ENCODE data around the gene ALDH1L1. TPM values are rescaled to one million over a fixed set of nuclear protein-coding genes. Genes with fewer than 3 reads are reported as not detected.

Gene ALDH1L1
- total RNA-seq, 1 experiment from 2014 or later: 1.2 TPM

GRCh38 chr3:126151562-126152302 lies 28.7 kb downstream of the ALDH1L1 start:
- POLR2A ChIA-PET: no interaction called here
- H3K4me3 Mint-ChIP-seq: no peak overlapping the region
- H3K9me3 Mint-ChIP-seq: peaks cover 2% of the 10 kb centered on the region; the same call in 1 of the 2 replicates
- no peak for DNase-seq (ENCODE audit: low spot score)
- ATAC-seq: no peak
- TF ChIP-seq HMGA2 (CRISPR knock-in tag; IDR thresholded peaks at IDR 0.05): no peak
- TF ChIP-seq HMGXB4 (CRISPR knock-in tag; IDR thresholded peaks at IDR 0.05): no peak
- TF ChIP-seq, protein P1, sequence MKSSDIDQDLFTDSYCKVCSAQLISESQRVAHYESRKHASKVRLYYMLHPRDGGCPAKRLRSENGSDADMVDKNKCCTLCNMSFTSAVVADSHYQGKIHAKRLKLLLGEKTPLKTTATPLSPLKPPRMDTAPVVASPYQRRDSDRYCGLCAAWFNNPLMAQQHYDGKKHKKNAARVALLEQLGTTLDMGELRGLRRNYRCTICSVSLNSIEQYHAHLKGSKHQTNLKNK (CRISPR knock-in tag; IDR thresholded peaks at IDR 0.05): no peak
- no peak for TF ChIP-seq NR3C1 (CRISPR knock-in tag; conservative IDR thresholded peaks at IDR 0.05; ENCODE audit: low read depth)
- H3K27ac Mint-ChIP-seq: no peak overlapping the region
- peaks cover 2% of the 10 kb centered on the region; the same call in 1 of the 2 replicates for H3K36me3 Mint-ChIP-seq
- H3K4me1 Mint-ChIP-seq: no peaks in the 10 kb centered on the region
- CTCF ChIA-PET: interaction anchor here (1.2 to 1.7 kb wide), 3 partner anchors 17 to 541 kb away, joined by 3 to 10 read pairs (median 5); no protein-coding TSS in a partner anchor
- H3K27me3 Mint-ChIP-seq (ENCODE audit: low read depth): no peaks in the 10 kb centered on the region; the same call in 1 of the 2 replicates

DNA sequence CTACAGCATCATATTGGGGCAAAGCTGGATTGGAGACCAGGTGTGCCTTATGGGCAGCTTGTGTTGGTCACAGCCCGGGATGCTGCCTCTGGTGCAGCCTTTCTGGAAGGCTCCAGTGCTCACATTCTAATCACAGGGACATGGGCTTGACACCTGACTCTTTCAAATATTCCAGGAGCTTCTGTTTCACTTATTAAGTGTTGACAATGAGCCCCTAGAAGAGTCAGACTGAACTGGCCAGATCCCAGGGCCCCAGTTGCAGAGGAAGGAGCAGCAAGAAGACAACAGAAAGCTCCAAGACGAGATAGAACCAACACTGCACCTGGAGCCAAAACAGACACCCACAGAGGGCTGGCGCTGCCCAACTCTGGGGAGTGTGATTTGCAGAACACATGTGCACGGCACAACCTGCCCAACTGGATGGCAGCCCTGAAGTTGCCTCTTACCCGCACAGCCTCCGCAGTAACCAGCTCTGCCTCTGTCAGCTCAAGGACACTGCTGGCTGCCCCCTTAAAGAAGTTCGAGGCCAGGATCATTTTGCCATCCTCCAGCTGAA lies 30.3 kb downstream of the ALDH1L1 start:
- H3K27ac Mint-ChIP-seq: no peak overlapping the region
- ChIA-PET POLR2A (no interaction called here), CTCF (interaction anchor here (0.6 to 1.7 kb wide), 3 partner anchors 16 to 129 kb away, joined by 3 to 10 read pairs (median 6); no protein-coding TSS in a partner anchor)
- H3K4me1 Mint-ChIP-seq: no peaks in the 10 kb centered on the region
- ATAC-seq: no peak
- no peaks in the 10 kb centered on the region for H3K9me3 Mint-ChIP-seq
- H3K4me3 Mint-ChIP-seq: no peak overlapping the region
- no peak for DNase-seq (ENCODE audit: low spot score)
- TF ChIP-seq USF2 (CRISPR knock-in tag; IDR thresholded peaks at IDR 0.05) (no peak), CREB1 (CRISPR knock-in tag; IDR thresholded peaks at IDR 0.05) (no peak), NFATC4 (CRISPR knock-in tag; IDR thresholded peaks at IDR 0.05) (no peak), ZNF396 (CRISPR knock-in tag; IDR thresholded peaks at IDR 0.05; ENCODE audit: borderline replicate concordance) (no peak), NFE2L1 (CRISPR knock-in tag; IDR thresholded peaks at IDR 0.05) (no peak), IRF2 (CRISPR knock-in tag; IDR thresholded peaks at IDR 0.05; ENCODE audit: borderline replicate concordance, low read depth) (no peak), ZBTB21 (CRISPR knock-in tag; IDR thresholded peaks at IDR 0.05; ENCODE audit: borderline replicate concordance) (no peak), MXD4 (CRISPR knock-in tag; IDR thresholded peaks at IDR 0.05; ENCODE audit: borderline replicate concordance) (no peak)
- TF ChIP-seq, protein P2, sequence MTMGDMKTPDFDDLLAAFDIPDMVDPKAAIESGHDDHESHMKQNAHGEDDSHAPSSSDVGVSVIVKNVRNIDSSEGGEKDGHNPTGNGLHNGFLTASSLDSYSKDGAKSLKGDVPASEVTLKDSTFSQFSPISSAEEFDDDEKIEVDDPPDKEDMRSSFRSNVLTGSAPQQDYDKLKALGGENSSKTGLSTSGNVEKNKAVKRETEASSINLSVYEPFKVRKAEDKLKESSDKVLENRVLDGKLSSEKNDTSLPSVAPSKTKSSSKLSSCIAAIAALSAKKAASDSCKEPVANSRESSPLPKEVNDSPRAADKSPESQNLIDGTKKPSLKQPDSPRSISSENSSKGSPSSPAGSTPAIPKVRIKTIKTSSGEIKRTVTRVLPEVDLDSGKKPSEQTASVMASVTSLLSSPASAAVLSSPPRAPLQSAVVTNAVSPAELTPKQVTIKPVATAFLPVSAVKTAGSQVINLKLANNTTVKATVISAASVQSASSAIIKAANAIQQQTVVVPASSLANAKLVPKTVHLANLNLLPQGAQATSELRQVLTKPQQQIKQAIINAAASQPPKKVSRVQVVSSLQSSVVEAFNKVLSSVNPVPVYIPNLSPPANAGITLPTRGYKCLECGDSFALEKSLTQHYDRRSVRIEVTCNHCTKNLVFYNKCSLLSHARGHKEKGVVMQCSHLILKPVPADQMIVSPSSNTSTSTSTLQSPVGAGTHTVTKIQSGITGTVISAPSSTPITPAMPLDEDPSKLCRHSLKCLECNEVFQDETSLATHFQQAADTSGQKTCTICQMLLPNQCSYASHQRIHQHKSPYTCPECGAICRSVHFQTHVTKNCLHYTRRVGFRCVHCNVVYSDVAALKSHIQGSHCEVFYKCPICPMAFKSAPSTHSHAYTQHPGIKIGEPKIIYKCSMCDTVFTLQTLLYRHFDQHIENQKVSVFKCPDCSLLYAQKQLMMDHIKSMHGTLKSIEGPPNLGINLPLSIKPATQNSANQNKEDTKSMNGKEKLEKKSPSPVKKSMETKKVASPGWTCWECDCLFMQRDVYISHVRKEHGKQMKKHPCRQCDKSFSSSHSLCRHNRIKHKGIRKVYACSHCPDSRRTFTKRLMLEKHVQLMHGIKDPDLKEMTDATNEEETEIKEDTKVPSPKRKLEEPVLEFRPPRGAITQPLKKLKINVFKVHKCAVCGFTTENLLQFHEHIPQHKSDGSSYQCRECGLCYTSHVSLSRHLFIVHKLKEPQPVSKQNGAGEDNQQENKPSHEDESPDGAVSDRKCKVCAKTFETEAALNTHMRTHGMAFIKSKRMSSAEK (CRISPR knock-in tag; IDR thresholded peaks at IDR 0.05; ENCODE audit: borderline replicate concordance): no peak
- H3K27me3 Mint-ChIP-seq (ENCODE audit: low read depth): no peaks in the 10 kb centered on the region
- no peaks in the 10 kb centered on the region for H3K36me3 Mint-ChIP-seq
